NOMO-1 (cell line): ENCODE results near the gene ASS1.
A peak's percentile ranks its signal among the peaks of the same experiment; 100 is the strongest.
"Not testable (repeated sequence)": the region's sequence is repeated elsewhere in the genome, so short reads cannot be mapped to it uniquely, and the experiment has no call there.

Experiments
- DNase-seq, 2 experiments: peaks; one replicate each; lab custom pipeline; 2025; ENCODE audit not compliant: unreplicated experiment in 2 of 2; lab: John Stamatoyannopoulos, UW

Gene ASS1

DNA sequence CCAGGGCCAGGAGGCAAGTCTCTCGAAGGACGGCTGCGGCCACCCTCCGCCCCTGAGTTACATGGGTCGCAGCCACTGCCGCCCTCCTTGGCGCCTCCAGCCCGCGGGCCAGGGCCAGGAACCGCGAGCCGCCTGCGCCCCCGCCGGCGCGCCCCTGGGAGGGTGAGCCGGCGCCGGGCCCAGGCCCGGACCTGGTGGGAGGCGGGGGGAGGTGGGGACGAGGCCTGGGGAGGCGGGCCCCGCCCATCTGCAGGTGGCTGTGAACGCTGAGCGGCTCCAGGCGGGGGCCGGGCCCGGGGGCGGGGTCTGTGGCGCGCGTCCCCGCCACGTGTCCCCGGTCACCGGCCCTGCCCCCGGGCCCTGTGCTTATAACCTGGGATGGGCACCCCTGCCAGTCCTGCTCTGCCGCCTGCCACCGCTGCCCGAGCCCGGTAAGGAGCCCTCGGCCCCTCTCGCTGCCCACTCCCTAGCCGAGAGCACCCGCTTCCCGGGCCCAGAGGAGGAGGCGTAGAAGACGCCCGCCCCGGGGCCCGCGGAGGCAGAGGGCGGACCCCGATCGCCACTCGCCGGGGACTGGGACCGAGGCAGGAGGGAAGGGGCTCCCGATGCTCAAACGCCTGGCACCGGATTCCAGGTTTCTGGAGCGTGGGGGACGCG lies at the start of gene ASS1:
Gene ASS1 (plus strand): TSS at position 397 of the 657 bp plus-strand sequence. CDS start 7,268 bp downstream, outside the sequence.
- no peak for DNase-seq

DNA sequence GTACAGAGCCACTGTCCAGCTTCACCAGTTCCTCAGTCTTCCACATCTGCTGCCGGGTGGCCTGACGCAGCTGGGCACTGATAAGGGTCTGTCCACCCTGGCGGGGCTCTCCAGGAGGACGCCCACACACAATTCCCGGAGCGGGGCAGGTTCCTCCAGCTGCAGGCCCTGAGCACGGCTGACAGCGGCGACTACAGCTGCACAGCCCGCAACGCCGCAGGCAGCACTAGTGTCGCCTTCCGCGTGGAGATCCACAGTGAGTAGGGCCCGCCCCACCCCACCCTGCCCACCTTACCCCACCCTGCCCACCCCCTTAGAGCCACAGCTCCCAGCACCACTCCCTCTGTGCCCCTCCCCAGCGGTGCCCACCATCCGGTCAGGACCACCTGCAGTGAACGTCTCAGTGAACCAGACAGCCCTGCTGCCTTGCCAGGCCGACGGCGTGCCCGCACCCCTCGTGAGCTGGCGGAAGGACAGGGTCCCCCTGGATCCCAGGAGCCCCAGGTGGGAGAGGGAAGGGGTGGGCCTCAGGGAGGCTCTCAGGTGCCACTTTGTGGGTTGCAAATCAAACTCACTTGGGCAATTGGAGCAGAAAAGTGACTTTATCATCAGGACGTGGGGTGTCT lies 48.8 kb upstream of the ASS1 start:
- no peak for DNase-seq

DNA sequence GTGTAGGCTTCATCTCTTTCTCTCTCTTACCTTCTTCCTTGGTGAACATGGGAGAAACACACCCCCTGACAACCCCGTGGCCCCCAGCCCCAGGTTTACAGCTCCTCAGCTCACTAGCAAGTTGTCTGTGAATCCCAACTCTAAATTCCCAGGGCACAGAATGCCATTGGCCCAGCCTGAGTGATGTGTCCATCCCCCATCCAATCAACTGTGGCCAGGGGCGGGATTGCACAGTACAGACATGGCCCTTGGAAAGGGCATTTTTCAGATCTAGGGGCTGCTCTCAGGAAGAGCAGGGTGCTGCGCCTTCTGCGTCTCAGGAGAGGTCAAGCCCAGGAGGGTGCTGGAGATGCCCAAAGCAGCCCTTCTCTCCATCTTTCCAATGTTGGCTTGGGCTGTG lies 48.2 kb upstream of the ASS1 start:
- DNase-seq: no peak

DNA sequence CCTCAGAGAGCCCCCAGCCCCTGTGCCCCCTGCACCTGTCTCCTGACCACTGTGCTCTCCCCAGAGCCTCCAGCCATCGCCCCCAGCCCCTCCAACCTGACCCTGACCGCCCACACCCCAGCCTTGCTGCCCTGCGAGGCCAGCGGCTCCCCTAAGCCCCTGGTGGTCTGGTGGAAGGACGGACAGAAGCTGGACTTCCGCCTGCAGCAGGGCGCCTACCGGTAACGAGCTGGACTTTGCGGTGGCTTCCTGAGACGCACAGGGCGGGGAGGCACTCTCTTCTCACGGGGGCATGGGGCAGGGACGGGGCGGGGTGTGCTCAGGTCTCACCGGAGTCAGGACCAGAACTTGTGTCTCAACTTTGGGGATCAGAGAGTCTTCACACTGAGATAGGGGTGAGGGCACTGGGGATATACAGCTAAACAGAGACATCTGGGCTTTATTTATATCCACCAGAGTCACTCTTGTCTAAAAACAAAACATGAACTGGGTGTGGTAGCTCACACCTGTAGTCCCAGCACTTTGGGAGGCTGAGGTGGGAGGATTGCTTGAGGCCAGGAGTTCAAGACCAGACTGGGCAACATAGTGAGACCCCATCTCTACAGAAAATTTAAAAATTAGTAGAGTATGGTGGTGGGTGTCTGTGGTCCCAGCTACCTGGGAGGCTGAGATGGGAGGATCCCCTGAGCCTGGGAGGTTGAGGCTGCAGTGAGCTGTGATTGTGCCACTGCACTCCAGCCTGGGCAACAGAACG lies 46.1 kb upstream of the ASS1 start:
- no peak for DNase-seq

DNA sequence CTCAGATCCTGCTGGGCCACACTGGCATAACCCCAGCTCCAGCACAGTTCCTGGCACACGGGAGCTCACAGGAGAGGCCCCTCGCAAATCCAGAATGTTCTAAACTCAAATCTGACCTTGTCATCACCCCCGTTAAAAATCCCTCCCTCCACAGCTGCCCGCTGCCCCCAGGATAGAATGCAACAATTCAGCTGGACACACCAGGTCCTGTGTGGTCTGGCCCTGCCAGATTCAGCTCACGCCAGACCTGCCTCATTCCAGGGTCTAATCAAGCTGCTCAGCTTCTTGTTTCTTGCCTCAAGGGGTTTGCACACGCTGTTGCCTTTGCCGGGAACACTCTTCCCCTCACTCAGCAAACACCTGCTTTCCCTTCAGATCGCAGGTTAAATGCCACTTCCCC lies 45.0 kb upstream of the ASS1 start:
- DNase-seq: no peak

DNA sequence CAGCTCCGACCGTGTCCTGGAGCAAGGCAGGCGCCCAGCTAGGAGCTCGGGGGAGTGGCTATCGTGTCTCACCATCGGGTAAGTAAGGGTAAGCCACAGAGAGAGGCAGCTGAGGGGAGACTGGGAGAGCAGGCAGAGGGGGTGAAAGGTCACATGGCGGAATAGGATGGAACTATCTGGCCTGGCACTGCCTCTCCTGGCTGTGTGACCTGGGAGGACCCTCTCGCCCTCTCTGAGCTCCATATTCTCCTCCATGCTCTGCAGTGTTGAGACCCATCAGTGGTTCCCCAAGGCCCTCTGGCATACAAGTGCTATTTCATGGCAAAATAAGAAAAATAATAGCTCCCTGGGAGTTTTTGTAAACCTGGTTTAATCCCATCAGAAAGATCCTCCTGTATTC lies 43.9 kb upstream of the ASS1 start:
- no peak for DNase-seq

DNA sequence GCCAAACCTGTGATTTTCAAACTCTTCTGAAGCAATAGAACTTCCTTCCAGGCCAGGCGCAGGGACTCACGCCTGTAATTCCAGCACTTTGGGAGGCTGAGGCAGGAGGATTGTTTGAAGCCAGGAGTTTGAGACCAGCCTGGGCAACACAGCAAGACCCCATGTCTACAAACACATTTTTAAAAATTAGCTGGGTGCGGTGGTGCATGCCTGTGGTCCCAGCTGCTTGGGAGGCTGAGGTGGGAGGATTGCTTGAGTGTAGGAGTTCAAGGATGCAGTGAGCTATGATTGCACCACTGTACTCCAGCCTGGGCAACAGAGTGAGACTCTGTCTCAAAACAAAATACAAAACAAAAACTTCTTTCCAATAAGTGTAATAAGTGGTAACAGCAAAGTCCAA lies 43.0 kb upstream of the ASS1 start:
- not testable (repeated sequence) for DNase-seq

DNA sequence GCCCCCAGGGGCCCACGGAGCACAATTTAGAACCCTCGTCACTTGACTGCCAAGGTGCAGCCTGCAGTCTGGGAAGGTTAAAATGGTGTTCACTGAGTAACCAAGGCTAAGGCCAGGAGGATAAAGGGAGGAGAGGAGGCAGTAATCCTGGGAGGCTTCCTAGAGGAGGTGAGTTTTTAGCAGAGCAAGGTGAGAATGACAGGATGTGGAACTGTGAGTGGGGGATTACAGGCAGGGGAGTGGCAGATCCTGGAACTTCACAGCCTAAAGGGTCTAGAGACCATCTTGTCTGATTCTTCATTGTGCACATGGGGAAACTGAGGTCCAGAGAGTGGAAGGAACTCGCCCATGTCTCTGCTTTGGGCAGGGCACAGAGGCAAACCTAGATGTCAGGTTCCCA lies 42.5 kb upstream of the ASS1 start:
- no peak for DNase-seq

DNA sequence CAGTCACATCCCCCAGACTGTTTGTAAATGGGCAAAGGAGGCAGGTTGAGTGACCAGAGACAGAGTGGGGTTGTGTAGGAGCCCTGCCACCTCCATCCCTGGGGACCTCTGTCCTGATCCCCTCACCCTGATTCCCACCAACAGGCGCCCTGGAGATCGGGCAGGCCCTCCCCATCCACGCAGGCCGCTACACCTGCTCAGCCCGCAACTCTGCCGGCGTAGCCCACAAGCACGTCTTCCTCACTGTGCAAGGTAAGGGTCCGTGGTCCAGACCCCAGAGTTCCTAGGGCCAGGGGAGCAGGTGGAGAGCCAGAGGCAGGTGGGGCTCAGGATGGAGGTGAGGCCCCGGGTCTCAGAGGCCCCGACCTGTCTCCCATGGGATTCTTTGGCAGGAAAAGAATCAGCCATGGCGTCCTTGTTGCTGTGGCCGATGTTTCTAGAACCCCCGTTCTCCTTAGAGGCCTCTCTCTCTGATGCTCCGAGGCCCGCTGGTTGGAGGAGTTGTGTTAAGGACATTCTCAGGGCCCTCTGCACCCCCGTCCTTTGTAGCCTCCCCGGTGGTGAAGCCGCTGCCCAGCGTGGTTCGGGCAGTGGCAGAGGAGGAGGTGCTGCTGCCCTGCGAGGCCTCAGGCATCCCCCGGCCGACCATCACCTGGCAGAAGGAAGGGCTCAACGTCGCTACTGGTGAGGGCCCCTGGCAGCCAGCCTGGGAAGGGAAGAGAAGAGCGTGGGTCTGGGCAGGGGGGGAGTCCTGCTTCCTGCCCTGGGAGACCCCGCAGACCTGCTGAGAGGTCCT lies 41.9 kb upstream of the ASS1 start:
- DNase-seq: no peak

DNA sequence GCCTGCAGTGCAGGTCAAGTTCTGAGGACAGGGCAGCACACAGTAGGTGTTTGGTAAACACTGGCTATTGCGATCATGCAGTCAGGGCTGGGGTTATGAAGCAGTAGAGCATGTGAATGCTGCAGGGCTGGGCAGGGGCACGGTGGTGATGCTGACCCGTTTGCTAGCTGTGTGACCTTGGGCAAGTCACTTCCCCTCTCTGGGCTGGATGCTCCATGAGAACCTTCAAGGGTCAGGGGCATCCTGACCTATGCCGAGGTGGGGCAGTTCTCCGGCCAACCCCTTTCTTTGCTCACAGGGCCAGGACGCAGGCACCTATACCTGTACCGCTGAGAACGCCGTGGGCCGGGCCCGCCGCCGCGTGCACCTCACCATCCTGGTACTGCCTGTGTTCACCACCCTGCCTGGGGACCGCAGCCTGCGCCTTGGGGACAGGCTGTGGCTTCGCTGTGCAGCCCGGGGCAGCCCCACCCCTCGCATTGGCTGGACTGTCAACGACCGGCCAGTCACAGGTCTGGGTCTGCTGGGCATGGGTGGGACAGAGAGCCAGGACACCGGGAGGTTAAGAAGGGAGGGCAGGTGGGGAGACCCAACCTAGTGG lies 39.0 kb upstream of the ASS1 start:
- DNase-seq: no peak

DNA sequence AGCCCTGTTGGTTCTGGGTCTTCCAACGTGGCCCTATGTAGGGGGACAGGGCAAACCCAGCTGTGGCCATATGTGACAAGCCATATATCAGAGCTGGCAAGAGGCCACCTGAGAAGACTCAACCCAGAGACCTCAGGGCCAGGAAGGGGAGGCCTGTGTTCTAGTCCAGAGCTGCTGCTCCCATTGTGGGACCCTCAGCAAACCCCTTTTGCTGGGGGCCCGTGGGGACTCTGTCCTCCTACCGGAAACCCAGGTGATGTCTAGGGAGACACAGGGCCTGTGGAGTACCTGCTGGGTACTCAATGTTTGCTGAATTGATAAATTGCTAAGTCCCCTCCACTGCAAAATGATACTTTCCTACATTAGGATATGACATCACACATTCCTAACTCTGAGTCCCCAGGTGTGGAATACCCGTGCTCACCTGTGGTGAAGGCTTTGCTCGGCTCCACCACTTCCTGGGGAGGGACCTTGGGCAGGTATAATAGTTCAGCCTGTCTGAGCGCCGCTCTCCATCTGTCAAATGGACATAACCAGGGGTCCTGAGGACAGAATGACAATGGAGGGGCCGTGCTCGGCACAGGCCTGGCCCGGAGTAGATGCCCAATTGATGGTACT lies 38.4 kb upstream of the ASS1 start:
- no peak for DNase-seq

DNA sequence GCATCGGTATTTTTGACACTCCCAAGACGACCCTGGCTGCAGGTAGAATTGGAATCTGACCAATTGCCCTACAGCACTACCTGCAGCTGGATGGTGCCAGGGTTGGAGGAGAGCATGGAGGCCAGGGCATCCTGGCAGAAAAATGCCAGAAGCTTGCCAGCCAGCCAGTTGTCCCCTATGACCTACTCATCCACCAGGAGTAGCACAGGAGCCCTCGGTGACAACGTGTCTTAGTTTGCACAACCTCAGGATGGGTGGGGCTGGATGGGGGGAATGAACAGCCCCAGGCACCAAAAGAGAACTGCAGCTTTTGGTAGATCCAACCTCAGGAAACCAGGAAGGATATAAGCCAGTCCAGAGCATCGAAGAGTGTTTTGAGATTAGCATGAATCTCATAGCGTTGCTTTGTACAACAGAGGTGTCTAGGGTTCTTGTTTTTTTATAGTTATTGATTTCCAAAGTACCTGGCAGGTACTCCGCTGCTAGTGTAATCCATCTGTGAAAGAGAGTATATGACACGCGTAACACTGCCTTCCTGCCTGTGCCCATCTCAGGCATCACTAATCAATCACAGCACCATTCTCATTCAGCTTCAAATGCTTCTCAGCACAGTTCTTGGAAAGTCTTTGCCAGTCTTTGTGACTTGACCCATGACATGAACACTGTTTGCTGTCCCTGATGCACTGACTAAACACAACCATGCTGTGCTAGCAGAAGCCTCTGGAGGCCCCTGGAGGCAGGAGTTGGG lies 36.7 kb upstream of the ASS1 start:
- DNase-seq: no peak

DNA sequence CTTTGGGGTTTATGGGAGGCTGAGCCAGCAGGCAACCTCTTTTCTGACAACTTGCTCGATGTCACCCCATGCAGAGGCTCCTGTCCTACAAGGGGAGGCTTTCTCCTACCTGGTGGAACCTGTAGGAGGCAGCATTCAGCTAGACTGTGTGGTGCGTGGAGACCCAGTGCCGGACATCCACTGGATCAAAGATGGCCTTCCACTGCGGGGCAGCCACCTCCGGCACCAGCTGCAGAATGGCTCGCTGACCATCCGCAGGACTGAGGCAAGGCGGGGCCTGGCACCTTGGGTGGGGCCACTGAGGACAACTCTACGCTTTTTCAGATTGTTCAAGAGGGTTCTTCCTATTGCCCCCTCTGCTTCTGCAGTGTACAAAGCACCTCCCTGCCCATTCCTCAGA lies 36.1 kb upstream of the ASS1 start:
- no peak for DNase-seq

DNA sequence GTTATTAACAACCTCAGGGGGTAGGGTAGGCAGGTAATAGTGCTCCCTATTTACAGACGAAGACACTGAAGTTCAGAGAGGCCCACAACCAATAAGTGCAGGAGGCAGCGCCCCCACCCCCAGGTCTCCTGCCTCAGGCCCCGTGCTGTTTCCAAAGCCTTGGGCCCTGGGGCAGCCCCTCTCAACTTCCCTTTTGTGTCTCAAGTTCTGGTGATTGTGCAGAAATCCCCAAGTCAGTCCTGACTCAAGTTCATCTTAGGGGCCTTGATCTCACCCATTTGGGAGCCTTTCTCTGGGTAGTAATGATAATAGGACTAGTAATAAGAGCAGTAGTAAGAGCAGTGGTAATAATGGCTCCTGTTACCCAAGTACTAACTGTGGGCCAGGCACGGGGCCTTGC lies 35.5 kb upstream of the ASS1 start:
- DNase-seq: peak in 1 of 2 experiments; percentile 5

DNA sequence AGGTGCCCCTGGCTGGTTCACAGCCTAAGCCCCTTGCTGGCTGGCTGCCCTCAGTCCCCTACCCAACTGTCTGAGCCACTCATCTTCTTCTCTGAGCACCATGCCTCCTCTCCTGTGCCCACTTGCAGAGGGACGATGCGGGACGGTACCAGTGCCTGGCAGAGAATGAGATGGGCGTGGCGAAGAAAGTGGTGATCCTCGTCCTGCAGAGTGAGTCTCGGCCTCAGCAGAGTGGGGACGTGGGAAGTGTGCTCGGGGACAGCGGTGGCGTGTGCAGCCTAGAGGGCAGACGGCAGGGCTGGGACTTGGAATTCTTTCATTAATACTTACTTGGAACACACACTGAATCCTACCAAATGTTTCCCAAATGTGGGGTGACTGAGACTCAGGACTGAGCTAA lies 34.3 kb upstream of the ASS1 start:
- no peak for DNase-seq

DNA sequence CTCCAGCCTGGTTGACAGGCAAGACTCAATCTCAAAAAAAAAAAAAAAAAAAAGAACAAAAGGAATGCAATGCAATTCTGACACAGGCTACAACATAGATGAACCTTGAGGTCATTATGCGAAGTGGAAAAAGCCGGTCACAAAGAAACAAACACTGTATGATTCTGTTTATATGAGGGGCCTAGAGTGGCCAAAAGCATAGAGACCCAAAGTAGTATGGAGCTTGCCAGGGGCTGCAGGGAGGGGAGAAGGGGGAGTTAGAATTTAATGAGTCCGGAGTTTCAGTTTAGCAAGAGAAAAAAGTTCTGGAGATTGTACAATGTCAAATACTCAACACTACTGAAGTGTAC lies 33.2 kb upstream of the ASS1 start:
- no peak for DNase-seq

DNA sequence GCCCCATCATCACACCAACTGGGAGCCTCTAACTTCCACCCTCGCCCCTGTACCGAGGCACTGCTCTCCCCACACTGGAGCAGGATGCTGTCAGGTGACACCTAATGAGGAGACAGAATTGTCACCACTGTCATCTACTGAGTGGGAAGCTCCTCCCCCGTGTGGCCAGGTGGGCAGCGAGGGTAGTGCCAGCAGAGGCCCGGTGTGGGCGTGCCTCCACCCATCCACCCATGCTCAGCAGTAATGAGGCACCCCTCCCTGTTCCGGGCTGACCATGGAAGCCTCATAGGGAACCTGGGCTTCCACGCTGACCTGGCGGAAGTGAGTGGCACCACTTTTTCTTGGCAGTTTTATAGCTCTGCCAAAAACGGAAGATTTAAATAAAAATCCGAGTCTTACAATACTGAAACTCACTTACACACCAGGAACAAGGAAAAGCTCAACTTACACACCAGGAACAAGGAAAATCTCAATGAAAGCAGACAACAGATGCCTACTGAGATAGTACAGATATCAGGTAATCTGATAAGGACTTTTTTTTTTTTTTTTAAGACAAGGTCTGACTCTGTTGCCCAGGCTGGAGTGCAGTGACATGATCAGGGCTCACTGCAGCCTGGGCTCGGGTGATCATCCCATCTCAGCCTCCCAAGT lies 30.6 kb upstream of the ASS1 start:
- no peak for DNase-seq

DNA sequence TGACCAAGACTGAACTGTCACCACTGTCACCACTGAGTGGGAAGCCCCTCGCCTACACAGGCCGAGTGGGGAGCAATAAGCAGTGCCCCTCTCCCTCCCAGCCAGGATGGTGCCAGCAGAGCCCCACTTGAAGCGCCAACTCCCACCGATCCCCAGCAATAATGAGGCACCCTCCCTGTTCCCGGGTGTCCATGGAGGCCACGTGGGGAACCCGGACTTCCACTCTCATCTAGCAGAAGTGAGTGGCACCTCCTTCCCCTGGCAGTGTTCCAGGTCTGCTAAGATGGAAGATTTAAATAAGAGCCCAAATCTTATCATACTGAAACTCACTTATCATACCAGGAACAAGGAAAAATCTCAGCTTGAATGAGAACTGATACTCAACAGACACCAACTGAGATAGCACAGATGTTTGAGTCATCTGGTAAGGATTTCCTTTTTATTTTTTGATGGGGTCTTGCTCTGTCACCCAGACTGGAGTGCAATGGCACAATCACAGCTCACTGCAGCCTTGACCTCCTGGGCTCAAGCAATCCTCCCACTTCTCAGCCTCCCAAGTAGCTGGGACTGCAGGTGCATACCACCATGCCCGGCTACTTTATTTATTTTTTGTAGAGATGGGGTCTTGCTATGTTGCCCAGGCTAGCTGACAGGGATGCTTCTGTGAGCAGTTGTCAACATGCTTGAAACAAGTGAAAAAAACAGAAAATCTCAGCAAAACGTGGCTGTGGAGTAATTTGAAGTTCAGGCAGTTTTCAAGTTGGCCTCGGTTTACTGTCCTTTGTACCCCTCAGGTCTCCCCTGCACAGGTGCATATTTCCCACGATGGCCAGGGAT lies 29.6 kb upstream of the ASS1 start:
- DNase-seq: no peak
